ENCODE measurements around the gene ITPR1. TPM values are rescaled to one million over a fixed set of nuclear protein-coding genes. Genes with fewer than 3 reads are reported as not detected.

Gene ITPR1
- total RNA-seq, 2 experiments from 2014 or later: 84.4 to 104 TPM

GRCh38 chr3:4664412-4664811, 171.3 kb downstream of the ITPR1 start:
- CTCF ChIA-PET (ENCODE audit: unreplicated experiment): no interaction called here
- BruUV-seq (replicated peaks): no TSS peak
- no peak for DNase-seq (ENCODE audit: low spot score)
- H3K36me3 ChIP-seq (ENCODE audit: insufficient read depth, low read length): peaks cover 77% of the 10 kb centered on the region
- no peaks in the 10 kb centered on the region for H3K9me3 ChIP-seq (ENCODE audit: low read length)
- H2AFZ ChIP-seq (ENCODE audit: low read length): no peak overlapping the region
- no peaks in the 10 kb centered on the region for H3K79me2 ChIP-seq (ENCODE audit: insufficient read depth, low read depth, low read length)
- no peak overlapping the region for H3K27ac ChIP-seq (ENCODE audit: low read depth, low read length, poor library complexity, severe bottlenecking)
- TF ChIP-seq EZH2phosphoT487 (IDR thresholded peaks at IDR 0.05; ENCODE audit: borderline replicate concordance, low read depth, low read length) (no peak), CTCF (conservative IDR thresholded peaks at IDR 0.05; ENCODE audit: low read length) (no peak)
- intact Hi-C loops (cut with micrococcal nuclease; ENCODE audit: unreplicated experiment): no loop called here
- no peaks in the 10 kb centered on the region for H3K4me1 ChIP-seq (ENCODE audit: insufficient read depth, low read length, poor library complexity, severe bottlenecking)
- H3K4me3 ChIP-seq (ENCODE audit: low read depth, low read length, poor library complexity, severe bottlenecking): no peak overlapping the region
- no peaks in the 10 kb centered on the region for H3K9me2 ChIP-seq (ENCODE audit: insufficient read depth, low read length)
- H4K20me1 ChIP-seq (ENCODE audit: insufficient read depth, low read length): no peaks in the 10 kb centered on the region
- H3K4me2 ChIP-seq (ENCODE audit: low read length): no peak overlapping the region
- POLR2A ChIA-PET: interaction anchor here (1.6 kb wide), 1 partner anchor 10 kb away, joined by 5 read pairs; no protein-coding TSS in a partner anchor

- H3K36me3 ChIP-seq (ENCODE audit: insufficient read depth, low read length): peaks cover 85% of the 10 kb centered on the region
- CTCF ChIA-PET (ENCODE audit: unreplicated experiment): no interaction called here
- BruUV-seq (replicated peaks): no TSS peak
- intact Hi-C loops (cut with micrococcal nuclease; ENCODE audit: unreplicated experiment): no loop called here
- H3K9me2 ChIP-seq (ENCODE audit: insufficient read depth, low read length): no peaks in the 10 kb centered on the region
- TF ChIP-seq CTCF (conservative IDR thresholded peaks at IDR 0.05; ENCODE audit: low read length) (no peak), EZH2phosphoT487 (IDR thresholded peaks at IDR 0.05; ENCODE audit: borderline replicate concordance, low read depth, low read length) (no peak)
- no peak overlapping the region for H3K4me2 ChIP-seq (ENCODE audit: low read length)
- H3K9me3 ChIP-seq (ENCODE audit: low read length): no peaks in the 10 kb centered on the region
- no peak for DNase-seq (ENCODE audit: low spot score)
- H2AFZ ChIP-seq (ENCODE audit: low read length): no peak overlapping the region
- H3K79me2 ChIP-seq (ENCODE audit: insufficient read depth, low read depth, low read length): no peaks in the 10 kb centered on the region
- no peak overlapping the region for H3K4me3 ChIP-seq (ENCODE audit: low read depth, low read length, poor library complexity, severe bottlenecking)
- H3K27ac ChIP-seq (ENCODE audit: low read depth, low read length, poor library complexity, severe bottlenecking): no peak overlapping the region
- POLR2A ChIA-PET: interaction anchor here (1.6 kb wide), 1 partner anchor 9 kb away, joined by 5 read pairs; no protein-coding TSS in a partner anchor
- no peaks in the 10 kb centered on the region for H4K20me1 ChIP-seq (ENCODE audit: insufficient read depth, low read length)
- no peaks in the 10 kb centered on the region for H3K4me1 ChIP-seq (ENCODE audit: insufficient read depth, low read length, poor library complexity, severe bottlenecking)
Measured at GRCh38 chr3:4665197-4665596, 172.0 kb downstream of the ITPR1 start.

GRCh38 chr3:4666071-4666470, 172.9 kb downstream of the ITPR1 start:
- peaks cover 87% of the 10 kb centered on the region for H3K36me3 ChIP-seq (ENCODE audit: insufficient read depth, low read length)
- no peaks in the 10 kb centered on the region for H4K20me1 ChIP-seq (ENCODE audit: insufficient read depth, low read length)
- H3K9me3 ChIP-seq (ENCODE audit: low read length): no peaks in the 10 kb centered on the region
- no peaks in the 10 kb centered on the region for H3K79me2 ChIP-seq (ENCODE audit: insufficient read depth, low read depth, low read length)
- no peaks in the 10 kb centered on the region for H3K9me2 ChIP-seq (ENCODE audit: insufficient read depth, low read length)
- H3K4me2 ChIP-seq (ENCODE audit: low read length): no peak overlapping the region
- no peak overlapping the region for H3K27ac ChIP-seq (ENCODE audit: low read depth, low read length, poor library complexity, severe bottlenecking)
- BruUV-seq (replicated peaks): no TSS peak
- H2AFZ ChIP-seq (ENCODE audit: low read length): no peak overlapping the region
- TF ChIP-seq CTCF (conservative IDR thresholded peaks at IDR 0.05; ENCODE audit: low read length) (no peak), EZH2phosphoT487 (IDR thresholded peaks at IDR 0.05; ENCODE audit: borderline replicate concordance, low read depth, low read length) (no peak)
- no peak overlapping the region for H3K4me3 ChIP-seq (ENCODE audit: low read depth, low read length, poor library complexity, severe bottlenecking)
- no peak for DNase-seq (ENCODE audit: low spot score)
- intact Hi-C loops (cut with micrococcal nuclease; ENCODE audit: unreplicated experiment): no loop called here
- ChIA-PET POLR2A (no interaction called here), CTCF (ENCODE audit: unreplicated experiment) (no interaction called here)
- H3K4me1 ChIP-seq (ENCODE audit: insufficient read depth, low read length, poor library complexity, severe bottlenecking): no peaks in the 10 kb centered on the region
